Breast epithelium (tissue), 3 donors: ENCODE results near the gene ENPP4.

Experiments
- POLR2A ChIP-seq: fragments of 450-650 bp; IDR thresholded peaks from one replicate; pipeline ENCODE4 v1.6.1; 2016; ENCODE audit warnings: antibody characterized with exemption, mild to moderate bottlenecking, moderate library complexity
- TF ChIP-seq, protein P1 (sequence below), 3 donors: fragments of 450-650 bp; IDR thresholded peaks; one replicate each; pipeline ENCODE4 v1.5.1; 2016 to 2017; ENCODE audit warnings: antibody characterized with exemption in 3 of 3, mild to moderate bottlenecking in 3 of 3, moderate library complexity in 3 of 3

DNA sequence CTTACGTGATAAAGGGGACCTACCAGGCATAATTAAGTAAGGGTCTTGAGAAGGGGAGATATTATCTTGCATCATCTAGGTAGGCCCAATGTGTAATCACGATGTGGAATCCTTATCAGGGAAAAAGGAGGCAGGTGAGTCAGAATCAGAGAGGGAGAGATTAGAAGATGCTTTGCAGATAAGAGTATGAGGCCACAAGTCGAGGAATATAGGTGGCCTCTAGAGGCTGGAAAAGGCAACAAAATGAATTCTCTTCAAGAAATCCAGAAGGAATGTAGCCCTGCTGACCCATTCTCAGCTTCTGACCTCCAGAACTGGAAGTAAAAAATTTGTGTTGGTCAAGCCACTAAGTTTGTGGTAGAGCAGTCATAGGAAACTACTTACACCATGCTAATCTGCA, 11.0 kb upstream of the ENPP4 start:
- no peak for TF ChIP-seq POLR2A
- TF ChIP-seq, protein P1, sequence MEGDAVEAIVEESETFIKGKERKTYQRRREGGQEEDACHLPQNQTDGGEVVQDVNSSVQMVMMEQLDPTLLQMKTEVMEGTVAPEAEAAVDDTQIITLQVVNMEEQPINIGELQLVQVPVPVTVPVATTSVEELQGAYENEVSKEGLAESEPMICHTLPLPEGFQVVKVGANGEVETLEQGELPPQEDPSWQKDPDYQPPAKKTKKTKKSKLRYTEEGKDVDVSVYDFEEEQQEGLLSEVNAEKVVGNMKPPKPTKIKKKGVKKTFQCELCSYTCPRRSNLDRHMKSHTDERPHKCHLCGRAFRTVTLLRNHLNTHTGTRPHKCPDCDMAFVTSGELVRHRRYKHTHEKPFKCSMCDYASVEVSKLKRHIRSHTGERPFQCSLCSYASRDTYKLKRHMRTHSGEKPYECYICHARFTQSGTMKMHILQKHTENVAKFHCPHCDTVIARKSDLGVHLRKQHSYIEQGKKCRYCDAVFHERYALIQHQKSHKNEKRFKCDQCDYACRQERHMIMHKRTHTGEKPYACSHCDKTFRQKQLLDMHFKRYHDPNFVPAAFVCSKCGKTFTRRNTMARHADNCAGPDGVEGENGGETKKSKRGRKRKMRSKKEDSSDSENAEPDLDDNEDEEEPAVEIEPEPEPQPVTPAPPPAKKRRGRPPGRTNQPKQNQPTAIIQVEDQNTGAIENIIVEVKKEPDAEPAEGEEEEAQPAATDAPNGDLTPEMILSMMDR (IDR thresholded peaks at IDR 0.05), result no peak
